H9 (cell line): ENCODE measurements around the gene PNKP. TPM values are rescaled to one million over a fixed set of nuclear protein-coding genes. Genes with fewer than 3 reads are reported as not detected.

Source experiments
- DNase-seq: peaks from one replicate; pipeline ENCODE4 v3.0.0-alpha.2; 2017
- H2AFZ ChIP-seq: one replicate; pipeline ENCODE4 v1.6.1; 2013; ENCODE audit warnings: mild to moderate bottlenecking, low read length, control low read depth, moderate library complexity
- H2AK5ac ChIP-seq: 2 replicates; pipeline ENCODE4 v1.6.1; 2013; ENCODE audit warnings: low read length, control low read depth, mixed read lengths; ENCODE audit not compliant: insufficient read length
- H2BK120ac ChIP-seq: one replicate; pipeline ENCODE4 v1.6.1; 2013; ENCODE audit warnings: low read depth, mild to moderate bottlenecking, low read length, control low read depth, inconsistent platforms; ENCODE audit not compliant: poor library complexity, severe bottlenecking
- H2BK12ac ChIP-seq: 2 replicates; pipeline ENCODE4 v1.6.1; 2013; ENCODE audit warnings: low read length, control low read depth, mixed read lengths, low read depth; ENCODE audit not compliant: insufficient read length
- H2BK15ac ChIP-seq: 2 replicates; pipeline ENCODE4 v1.6.1; 2013; ENCODE audit warnings: low read depth, low read length, control low read depth
- H2BK20ac ChIP-seq: one replicate; pipeline ENCODE4 v1.6.1; 2013; ENCODE audit warnings: low read depth, mild to moderate bottlenecking, low read length, control low read depth, inconsistent platforms; ENCODE audit not compliant: poor library complexity, severe bottlenecking
- H2BK5ac ChIP-seq: 2 replicates; pipeline ENCODE4 v1.6.1; 2013; ENCODE audit warnings: low read length, control low read depth, mixed read lengths; ENCODE audit not compliant: insufficient read length
- H3K14ac ChIP-seq: 2 replicates; pipeline ENCODE4 v1.6.1; 2013; ENCODE audit warnings: low read length, control low read depth; ENCODE audit not compliant: insufficient read depth
- H3K18ac ChIP-seq: 2 replicates; pipeline ENCODE4 v1.6.1; 2013; ENCODE audit warnings: low read depth, mild to moderate bottlenecking, mixed read lengths, low read length, control low read depth; ENCODE audit not compliant: insufficient read length
- H3K23ac ChIP-seq: 2 replicates; pipeline ENCODE4 v1.6.1; 2013; ENCODE audit warnings: low read length, control low read depth, mixed read lengths, low read depth; ENCODE audit not compliant: insufficient read length
- H3K23me2 ChIP-seq: 2 replicates; pipeline ENCODE4 v1.6.1; 2013; ENCODE audit warnings: low read depth, mild to moderate bottlenecking, mixed read lengths, low read length, control low read depth; ENCODE audit not compliant: insufficient read length, poor library complexity, severe bottlenecking
- H3K27ac ChIP-seq: 2 replicates; pipeline ENCODE4 v1.5.1; 2013; ENCODE audit warnings: low read length, control low read depth, mixed read lengths, low read depth; ENCODE audit not compliant: insufficient read length
- H3K27me3 ChIP-seq: 2 replicates; pipeline ENCODE4 v1.6.1; 2013; ENCODE audit warnings: low read length, control low read depth, inconsistent platforms; ENCODE audit not compliant: insufficient read depth
- H3K4ac ChIP-seq: 2 replicates; pipeline ENCODE4 v1.6.1; 2013; ENCODE audit warnings: low read depth, mild to moderate bottlenecking, control low read depth, inconsistent platforms, low read length, moderate library complexity
- H3K4me1 ChIP-seq: 2 replicates; pipeline ENCODE4 v1.6.1; 2013; ENCODE audit warnings: low read length, control low read depth, inconsistent platforms; ENCODE audit not compliant: insufficient read depth
- H3K4me2 ChIP-seq: 2 replicates; pipeline ENCODE4 v1.6.1; 2013; ENCODE audit warnings: low read length, control low read depth, mixed read lengths; ENCODE audit not compliant: insufficient read length, insufficient read depth
- H3K56ac ChIP-seq: 2 replicates; pipeline ENCODE4 v1.6.1; 2013; ENCODE audit warnings: low read depth, mild to moderate bottlenecking, mixed read lengths, low read length, control low read depth; ENCODE audit not compliant: insufficient read length
- H3K79me1 ChIP-seq: 2 replicates; pipeline ENCODE4 v1.6.1; 2013; ENCODE audit warnings: low read depth, mild to moderate bottlenecking, moderate library complexity, low read length, control low read depth, inconsistent platforms; ENCODE audit not compliant: insufficient read depth, poor library complexity, severe bottlenecking
- H3K79me2 ChIP-seq: 2 replicates; pipeline ENCODE4 v1.6.1; 2013; ENCODE audit warnings: low read length, control low read depth, inconsistent platforms; ENCODE audit not compliant: insufficient read depth
- H3K9ac ChIP-seq: 2 replicates; pipeline ENCODE4 v1.6.1; 2013; ENCODE audit warnings: low read length, control low read depth, mixed read lengths; ENCODE audit not compliant: insufficient read length; ENCODE audit errors: extremely low read depth
- H3K9me3 ChIP-seq: one replicate; pipeline ENCODE4 v1.6.1; 2013; ENCODE audit warnings: low read depth, low read length, inconsistent platforms; ENCODE audit not compliant: control insufficient read depth
- H3T11ph ChIP-seq: one replicate; pipeline ENCODE4 v1.6.1; 2013; ENCODE audit warnings: mild to moderate bottlenecking, low read length, control low read depth, inconsistent platforms
- H4K20me1 ChIP-seq: one replicate; pipeline ENCODE4 v1.6.1; 2013; ENCODE audit not compliant: control insufficient read depth, insufficient read length, insufficient read depth
- H4K5ac ChIP-seq: 2 replicates; pipeline ENCODE4 v1.6.1; 2013; ENCODE audit warnings: low read depth, mild to moderate bottlenecking, mixed read lengths, low read length, control low read depth; ENCODE audit not compliant: insufficient read length
- H4K8ac ChIP-seq: replicated peaks from 2 replicates; pipeline ENCODE4 v1.6.1; 2013; ENCODE audit warnings: low read length, control low read depth, mixed read lengths, low read depth; ENCODE audit not compliant: insufficient read length
- H4K91ac ChIP-seq: 2 replicates; pipeline ENCODE4 v1.6.1; 2013; ENCODE audit warnings: low read depth, mild to moderate bottlenecking, moderate library complexity, mixed read lengths, low read length, control low read depth; ENCODE audit not compliant: insufficient read length
- H3K27ac Mint-ChIP-seq, 3 experiments: 2 replicates in 2 of 3; 3 replicates in 1 of 3; pipeline ENCODE4 v1.8.0; 2020 to 2021; ENCODE audit warnings: mixed read lengths in 3 of 3, mild to moderate bottlenecking in 1 of 3, moderate library complexity in 1 of 3
- H3K27me3 Mint-ChIP-seq: 2 replicates; pipeline ENCODE4 v1.8.0; 2021; ENCODE audit warnings: low read depth, mild to moderate bottlenecking, moderate library complexity, mixed read lengths
- H3K36me3 Mint-ChIP-seq, 3 experiments: 2 replicates in 2 of 3; 3 replicates in 1 of 3; pipeline ENCODE4 v1.8.0; 2020 to 2021; ENCODE audit warnings: low read depth in 3 of 3, mixed read lengths in 3 of 3; ENCODE audit not compliant: insufficient read depth in 1 of 3
- H3K4me1 Mint-ChIP-seq, 2 experiments: 2 replicates each; pipeline ENCODE4 v1.8.0; 2020; ENCODE audit warnings: mixed read lengths in 2 of 2
- H3K4me3 Mint-ChIP-seq, 2 experiments: 2 replicates in 1 of 2; 3 replicates in 1 of 2; pipeline ENCODE4 v1.8.0; 2020 to 2021; ENCODE audit warnings: mild to moderate bottlenecking in 2 of 2, mixed read lengths in 2 of 2, moderate library complexity in 1 of 2
- H3K9me3 Mint-ChIP-seq, 2 experiments: 2 replicates in 1 of 2; 3 replicates in 1 of 2; pipeline ENCODE4 v1.8.0; 2020; ENCODE audit warnings: mild to moderate bottlenecking in 2 of 2, mixed read lengths in 2 of 2, moderate library complexity in 1 of 2
- CTCF ChIP-seq: fragments of 200-600 bp; sonication (generic); conservative IDR thresholded peaks from 3 replicates; pipeline ENCODE4 v1.8.0; 2021; ENCODE audit warnings: antibody characterized with exemption, mild to moderate bottlenecking
- WGBS: extraction: QIAGEN DNeasy Blood & Tissue Kit; methylation state at CpG from one replicate; pipeline ENCODE4 v1.1.7; 2013; ENCODE audit warnings: missing lambda C conversion rate, low lambda C conversion rate, mixed read lengths; ENCODE audit not compliant: insufficient read length; ENCODE audit errors: extremely low coverage; 5-methylcytosine and 5-hydroxymethylcytosine counted together
- total RNA-seq: library from RNA; stranded (reverse); gene quantifications from 2 replicates; pipeline ENCODE4 v1.2.1, GENCODE V29; 2021

The PNKP gene
- total RNA-seq, 1 experiment from 2014 or later: 157 TPM

GRCh38 chr19:49843265-49843664 is 24.1 kb downstream of the PNKP start:
- no peak for DNase-seq
- Histone ChIP-seq H4K5ac (no peak overlapping the region), H4K8ac (no peak overlapping the region), H2BK15ac (no peak overlapping the region), H3K56ac (no peak overlapping the region), H3K14ac (no peak overlapping the region), H3K4me2 (no peak overlapping the region), H4K91ac (no peak overlapping the region), H2AK5ac (no peak overlapping the region), H3K9ac (no peak overlapping the region), H4K20me1 (no peaks in the 10 kb centered on the region), H2BK120ac (no peak overlapping the region), H3K23ac (no peak overlapping the region), H3K79me1 (no peaks in the 10 kb centered on the region), H2BK12ac (no peak overlapping the region), H3T11ph (no peak overlapping the region), H3K4ac (no peak overlapping the region), H3K18ac (no peak overlapping the region), H2AFZ (no peak overlapping the region), H3K4me1 (no peaks in the 10 kb centered on the region), H3K27ac (no peak overlapping the region), H3K23me2 (no peaks in the 10 kb centered on the region), H2BK20ac (no peak overlapping the region), H3K9me3 (no peaks in the 10 kb centered on the region), H3K79me2 (no peaks in the 10 kb centered on the region), H2BK5ac (no peak overlapping the region), H3K27me3 (no peaks in the 10 kb centered on the region)
- no peak for TF ChIP-seq CTCF
- H3K36me3 Mint-ChIP-seq: peaks cover 2 to 26% (median 25%) of the 10 kb centered on the region in 3 experiments; a peak in 6 of 7 replicates
- no CpG with 5 or more reads among the region's 3 CpGs for WGBS
- H3K27me3 Mint-ChIP-seq: peaks cover 1% of the 10 kb centered on the region
- H3K27ac Mint-ChIP-seq: no peak overlapping the region
- no peaks in the 10 kb centered on the region for H3K9me3 Mint-ChIP-seq
- no peak overlapping the region for H3K4me3 Mint-ChIP-seq
- peaks cover 0 to 5% of the 10 kb centered on the region in 2 experiments; a peak in 2 of 4 replicates for H3K4me1 Mint-ChIP-seq
